A549 treated with CORT108297 at 1 μM for 4 hours (cell line): ENCODE results near the gene MARCHF6. TPM values are rescaled to one million over a fixed set of nuclear protein-coding genes. Genes with fewer than 3 reads are reported as not detected.

Source experiments
- total RNA-seq: library from RNA; stranded (reverse); fragments of 200-300 nt; extraction: Qiagen RNA extraction; gene quantifications from 5 replicates; pipeline ENCODE4 v1.2.3, GENCODE V29; 2022

The MARCHF6 gene, protein sequence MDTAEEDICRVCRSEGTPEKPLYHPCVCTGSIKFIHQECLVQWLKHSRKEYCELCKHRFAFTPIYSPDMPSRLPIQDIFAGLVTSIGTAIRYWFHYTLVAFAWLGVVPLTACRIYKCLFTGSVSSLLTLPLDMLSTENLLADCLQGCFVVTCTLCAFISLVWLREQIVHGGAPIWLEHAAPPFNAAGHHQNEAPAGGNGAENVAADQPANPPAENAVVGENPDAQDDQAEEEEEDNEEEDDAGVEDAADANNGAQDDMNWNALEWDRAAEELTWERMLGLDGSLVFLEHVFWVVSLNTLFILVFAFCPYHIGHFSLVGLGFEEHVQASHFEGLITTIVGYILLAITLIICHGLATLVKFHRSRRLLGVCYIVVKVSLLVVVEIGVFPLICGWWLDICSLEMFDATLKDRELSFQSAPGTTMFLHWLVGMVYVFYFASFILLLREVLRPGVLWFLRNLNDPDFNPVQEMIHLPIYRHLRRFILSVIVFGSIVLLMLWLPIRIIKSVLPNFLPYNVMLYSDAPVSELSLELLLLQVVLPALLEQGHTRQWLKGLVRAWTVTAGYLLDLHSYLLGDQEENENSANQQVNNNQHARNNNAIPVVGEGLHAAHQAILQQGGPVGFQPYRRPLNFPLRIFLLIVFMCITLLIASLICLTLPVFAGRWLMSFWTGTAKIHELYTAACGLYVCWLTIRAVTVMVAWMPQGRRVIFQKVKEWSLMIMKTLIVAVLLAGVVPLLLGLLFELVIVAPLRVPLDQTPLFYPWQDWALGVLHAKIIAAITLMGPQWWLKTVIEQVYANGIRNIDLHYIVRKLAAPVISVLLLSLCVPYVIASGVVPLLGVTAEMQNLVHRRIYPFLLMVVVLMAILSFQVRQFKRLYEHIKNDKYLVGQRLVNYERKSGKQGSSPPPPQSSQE
- total RNA-seq = 45.2 to 80.3 TPM (median 69.3 TPM) in 5 replicates

DNA sequence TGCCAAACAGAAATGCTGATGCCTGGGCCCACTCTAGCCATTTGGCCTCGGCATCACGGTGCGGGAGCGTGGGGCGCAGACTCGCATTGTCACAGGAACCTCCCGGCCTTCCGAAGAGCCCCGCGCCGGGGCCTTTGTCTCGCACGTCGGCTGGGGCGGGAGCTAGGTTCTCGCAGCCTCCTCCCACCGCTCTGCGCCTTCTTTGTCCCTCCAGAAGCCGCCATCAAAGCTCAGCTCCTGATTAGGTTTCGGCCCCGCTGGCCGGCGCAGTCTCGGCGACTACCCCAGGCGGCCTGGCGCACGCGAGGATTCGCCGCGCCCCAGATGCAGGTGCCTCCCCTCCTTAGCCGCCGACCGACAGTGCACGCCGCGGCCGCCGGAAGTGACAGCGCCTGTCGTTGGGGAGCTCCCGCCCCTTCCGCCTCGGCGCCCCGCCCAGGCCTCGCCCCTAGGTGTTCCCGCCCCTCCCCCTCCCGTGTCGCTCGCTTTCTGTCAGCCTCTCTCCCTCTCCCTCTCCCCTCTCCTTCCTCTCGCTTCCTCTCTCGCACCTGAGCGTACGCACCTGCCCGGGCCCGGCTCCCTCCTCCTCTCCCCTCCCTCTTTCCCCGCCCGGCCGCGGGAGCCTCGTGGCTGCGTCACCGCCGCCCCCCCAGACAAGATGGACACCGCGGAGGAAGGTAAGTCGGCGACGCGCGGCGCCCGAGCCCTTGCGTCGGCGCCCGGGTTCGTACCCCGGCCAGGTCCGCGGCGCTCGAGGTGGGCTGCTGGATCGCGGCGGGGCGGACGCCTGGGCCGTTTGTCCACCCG is at the start of gene MARCHF6:
Gene MARCHF6 (plus strand): TSS at position 455 of the 807 bp plus-strand sequence. CDS start 204 bp downstream, at position 659.

DNA sequence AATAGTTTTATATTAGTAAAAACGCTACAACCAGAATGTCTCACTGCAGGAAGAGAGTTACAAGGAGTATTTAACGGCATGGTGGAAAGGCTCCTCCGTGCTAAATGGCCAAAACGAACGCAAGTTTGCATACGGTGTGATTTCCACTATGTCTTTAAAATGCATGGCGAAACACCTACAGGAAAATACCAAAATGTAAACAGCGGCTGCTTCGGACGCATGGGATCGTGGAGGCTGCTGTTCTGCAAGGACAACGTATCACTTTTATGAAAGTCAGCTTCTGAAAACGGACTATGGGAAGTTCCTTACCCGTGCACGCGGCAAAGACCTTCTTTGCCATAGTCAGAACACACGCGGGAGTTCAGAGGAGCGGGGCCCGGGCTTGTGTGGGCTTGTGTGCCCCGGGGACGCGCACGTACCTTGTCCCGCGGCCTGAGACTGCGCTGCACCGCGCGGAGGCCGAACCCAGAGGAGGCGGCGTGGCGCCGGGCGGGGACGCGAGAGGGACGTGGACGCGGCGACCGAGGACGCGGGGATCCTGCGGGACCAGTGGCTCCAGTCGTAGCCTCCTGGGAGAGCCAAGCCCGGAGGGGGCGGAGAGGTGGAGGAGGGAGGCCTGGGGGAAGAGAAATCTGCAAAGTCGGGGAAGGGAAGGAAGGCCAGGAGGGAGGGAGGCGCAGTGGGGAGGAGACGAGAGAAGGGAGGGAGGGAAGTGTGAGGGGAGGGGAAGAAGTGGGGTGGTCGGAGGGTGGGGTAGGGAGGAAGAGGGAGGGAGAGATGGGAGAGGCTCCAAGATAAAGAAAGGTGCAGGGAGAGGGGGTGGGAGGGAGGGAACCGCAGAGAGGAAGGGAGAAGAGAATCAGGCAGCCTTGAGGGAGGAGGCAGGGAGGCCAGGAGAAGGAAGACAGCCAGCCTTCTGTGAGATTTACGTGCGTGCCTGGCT is 46.0 kb upstream of the MARCHF6 start, which contains the start of gene CMBL:
Gene CMBL (minus strand): TSS at position 697 of the 943 bp plus-strand sequence. CDS start 17,140 bp downstream, outside the sequence.

Other genes starting within 250 kb of the MARCHF6 start
- gene ATPSCKMT, start 103.8 kb upstream of the MARCHF6 start, total RNA-seq = 11.7 to 19.8 TPM (median 12.2 TPM) in 5 replicates
- 487 to 806 TPM (median 519 TPM) in 5 replicates for gene CCT5, start 103.4 kb upstream of the MARCHF6 start, total RNA-seq
- 20.2 to 23.2 TPM (median 22.1 TPM) in 5 replicates for gene CMBL, start 45.8 kb upstream of the MARCHF6 start, total RNA-seq
- 1.9 to 2.7 TPM (median 2.1 TPM) in 5 replicates for gene ROPN1L, start 88.2 kb downstream of the MARCHF6 start, total RNA-seq
- gene ANKRD33B, start 210.4 kb downstream of the MARCHF6 start, total RNA-seq = 8.2 to 12.4 TPM (median 10.8 TPM) in 5 replicates